ENCODE measurements around the gene OSGEP.

The OSGEP gene

GRCh38 chr14:20434701-20435581 is 19.7 kb downstream of the OSGEP start:
- DNase-seq (ENCODE audit: low read depth in 2 of 2): no peak

- no peak for DNase-seq (ENCODE audit: low read depth in 2 of 2)
These were observed 24.6 kb downstream of the OSGEP start for GRCh38 chr14:20429801-20430669.

- no peak for DNase-seq (ENCODE audit: low read depth in 2 of 2)
These were observed 25.8 kb downstream of the OSGEP start for GRCh38 chr14:20428802-20429201.

- no peak for DNase-seq (ENCODE audit: low read depth in 2 of 2)
These were observed 26.6 kb downstream of the OSGEP start for GRCh38 chr14:20428010-20428365.

GRCh38 chr14:20427231-20428009 is 27.2 kb downstream of the OSGEP start:
- no peak for DNase-seq (ENCODE audit: low read depth in 2 of 2)

- no peak for DNase-seq (ENCODE audit: low read depth in 2 of 2)
These were observed 29.8 kb downstream of the OSGEP start for GRCh38 chr14:20424851-20425250.

GRCh38 chr14:20422886-20423285 is 31.7 kb downstream of the OSGEP start:
- no peak for DNase-seq (ENCODE audit: low read depth in 2 of 2)

- no peak for DNase-seq (ENCODE audit: low read depth in 2 of 2)
These were observed 33.3 kb downstream of the OSGEP start for GRCh38 chr14:20421267-20421666.

GRCh38 chr14:20419419-20419818 is 35.2 kb downstream of the OSGEP start:
- DNase-seq (ENCODE audit: low read depth in 2 of 2): no peak

- no peak for DNase-seq (ENCODE audit: low read depth in 2 of 2)
These were observed 36.1 kb downstream of the OSGEP start for GRCh38 chr14:20418501-20418909.

GRCh38 chr14:20417250-20418186 is 37.1 kb downstream of the OSGEP start:
- DNase-seq (ENCODE audit: low read depth in 2 of 2): no peak

GRCh38 chr14:20416223-20416622 is 38.4 kb downstream of the OSGEP start:
- DNase-seq (ENCODE audit: low read depth in 2 of 2): no peak

GRCh38 chr14:20415782-20416206 is 38.8 kb downstream of the OSGEP start:
- DNase-seq (ENCODE audit: low read depth in 2 of 2): no peak

- no peak for DNase-seq (ENCODE audit: low read depth in 2 of 2)
These were observed 40.9 kb downstream of the OSGEP start for GRCh38 chr14:20413744-20414082.

GRCh38 chr14:20412876-20413743 is 41.5 kb downstream of the OSGEP start, which contains the start of gene TEP1:
TEP1 (minus strand) TSS chr14:20413501; CDS start chr14:20408439, 5,062 bp downstream.
- DNase-seq (ENCODE audit: low read depth in 2 of 2): peak; percentile 68 to 70

GRCh38 chr14:20412411-20412810 is 42.2 kb downstream of the OSGEP start:
- no peak for DNase-seq (ENCODE audit: low read depth in 2 of 2)

- DNase-seq (ENCODE audit: low read depth in 2 of 2): no peak
These were observed 45.4 kb downstream of the OSGEP start for GRCh38 chr14:20409226-20409625.

GRCh38 chr14:20403521-20403920 is 51.1 kb downstream of the OSGEP start:
- no peak for DNase-seq (ENCODE audit: low read depth in 2 of 2)

GRCh38 chr14:20400965-20401593 is 53.5 kb downstream of the OSGEP start:
- no peak for DNase-seq (ENCODE audit: low read depth in 2 of 2)

Data from stimulated activated CD8-positive, alpha-beta memory T cell treated with anti-CD3 and anti-CD28 coated beads, Interleukin-2, amount 100 ng/mL, for 48 hours (primary cell).